Suppressor macrophage treated with lipopolysaccharide for 4 hours (primary cell): ENCODE data around the gene CAPN14.

Source experiments
- DNase-seq: peaks from one replicate; pipeline ENCODE4 v3.0.0-alpha.2; 2020

The CAPN14 gene, protein sequence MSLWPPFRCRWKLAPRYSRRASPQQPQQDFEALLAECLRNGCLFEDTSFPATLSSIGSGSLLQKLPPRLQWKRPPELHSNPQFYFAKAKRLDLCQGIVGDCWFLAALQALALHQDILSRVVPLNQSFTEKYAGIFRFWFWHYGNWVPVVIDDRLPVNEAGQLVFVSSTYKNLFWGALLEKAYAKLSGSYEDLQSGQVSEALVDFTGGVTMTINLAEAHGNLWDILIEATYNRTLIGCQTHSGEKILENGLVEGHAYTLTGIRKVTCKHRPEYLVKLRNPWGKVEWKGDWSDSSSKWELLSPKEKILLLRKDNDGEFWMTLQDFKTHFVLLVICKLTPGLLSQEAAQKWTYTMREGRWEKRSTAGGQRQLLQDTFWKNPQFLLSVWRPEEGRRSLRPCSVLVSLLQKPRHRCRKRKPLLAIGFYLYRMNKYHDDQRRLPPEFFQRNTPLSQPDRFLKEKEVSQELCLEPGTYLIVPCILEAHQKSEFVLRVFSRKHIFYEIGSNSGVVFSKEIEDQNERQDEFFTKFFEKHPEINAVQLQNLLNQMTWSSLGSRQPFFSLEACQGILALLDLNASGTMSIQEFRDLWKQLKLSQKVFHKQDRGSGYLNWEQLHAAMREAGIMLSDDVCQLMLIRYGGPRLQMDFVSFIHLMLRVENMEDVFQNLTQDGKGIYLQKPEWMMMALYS

DNA sequence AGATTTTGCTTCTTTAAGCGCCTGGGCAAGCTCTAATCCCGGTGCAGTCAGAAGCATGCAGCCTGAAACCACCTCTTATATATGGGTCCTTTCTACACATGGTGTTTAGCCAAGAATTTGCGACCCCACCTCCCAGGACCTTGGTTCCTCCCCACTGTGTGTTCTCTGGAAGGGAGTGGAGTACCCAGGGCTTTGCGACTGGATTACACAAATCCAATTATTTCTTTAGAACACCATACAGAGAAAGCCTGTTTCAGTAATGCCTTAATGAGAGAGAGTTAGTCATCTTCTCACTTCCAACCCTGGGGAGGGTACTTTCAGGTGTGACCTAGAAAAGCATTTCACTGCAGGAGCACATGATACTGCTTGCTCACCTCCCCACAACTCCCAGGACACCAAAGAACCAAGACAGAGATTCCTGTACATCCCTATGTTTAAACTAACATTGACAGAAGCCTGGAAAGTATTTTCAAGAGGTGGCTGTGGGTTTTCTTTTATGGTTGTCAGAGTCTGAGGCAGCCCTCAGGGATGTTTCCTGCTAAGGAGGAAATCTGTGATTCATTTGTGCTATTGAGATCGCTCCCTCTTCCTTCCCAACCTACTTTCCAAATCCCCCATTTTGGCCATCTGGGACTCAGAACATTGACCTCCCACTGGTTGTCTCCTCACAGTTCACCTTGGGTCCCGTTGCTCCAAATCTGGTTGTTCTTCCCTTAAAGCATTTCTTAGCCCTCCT is at the start of gene CAPN14:
Gene CAPN14 (minus strand): TSS at position 51 of the 736 bp plus-strand sequence. CDS start 12,068 bp downstream, outside the sequence.
- DNase-seq = no peak

- no peak for DNase-seq
Observed at GRCh38 chr2:31266804-31267203, 49.5 kb upstream of the CAPN14 start.

DNA sequence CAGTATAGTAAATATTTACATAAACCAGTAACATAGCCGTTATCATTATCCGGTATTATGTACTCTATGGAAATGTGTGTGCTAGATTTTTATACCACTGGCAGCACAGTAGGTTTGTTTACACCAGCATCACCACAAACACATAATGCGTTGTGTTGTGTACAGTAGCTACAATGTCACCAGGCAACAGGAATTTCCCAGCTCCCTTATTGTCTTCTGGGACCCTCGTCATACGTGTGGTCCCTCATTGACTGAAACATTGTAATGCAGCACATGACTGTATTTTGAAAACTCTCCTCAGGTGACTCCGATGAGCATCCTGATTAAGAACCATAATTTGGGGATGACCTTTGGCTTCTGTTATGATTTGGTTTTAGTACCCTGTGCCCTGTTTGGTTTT is 47.9 kb upstream of the CAPN14 start:
- DNase-seq = no peak

- DNase-seq = no peak
Observed at GRCh38 chr2:31263636-31264190, 46.4 kb upstream of the CAPN14 start.

DNA sequence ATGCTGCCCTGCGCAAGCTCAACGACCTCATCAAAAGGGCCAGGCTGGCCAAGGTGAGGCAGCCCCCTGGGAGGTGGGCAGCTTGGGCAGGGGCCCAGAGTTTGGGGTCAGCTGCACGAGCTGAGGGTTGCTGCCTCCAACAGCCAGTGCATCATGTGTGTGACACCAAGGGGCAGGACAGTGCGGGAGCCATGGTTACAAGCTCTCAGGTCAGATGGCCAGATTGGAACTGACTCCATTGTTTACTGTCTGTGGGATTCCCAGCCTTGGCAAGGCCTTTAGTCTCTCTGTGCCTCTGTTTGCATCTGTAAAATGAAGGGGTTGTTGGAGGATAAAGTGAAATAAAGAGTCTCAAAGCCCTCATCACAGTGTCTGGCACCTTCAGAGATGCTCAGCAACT is 43.6 kb upstream of the CAPN14 start:
- DNase-seq = no peak

DNA sequence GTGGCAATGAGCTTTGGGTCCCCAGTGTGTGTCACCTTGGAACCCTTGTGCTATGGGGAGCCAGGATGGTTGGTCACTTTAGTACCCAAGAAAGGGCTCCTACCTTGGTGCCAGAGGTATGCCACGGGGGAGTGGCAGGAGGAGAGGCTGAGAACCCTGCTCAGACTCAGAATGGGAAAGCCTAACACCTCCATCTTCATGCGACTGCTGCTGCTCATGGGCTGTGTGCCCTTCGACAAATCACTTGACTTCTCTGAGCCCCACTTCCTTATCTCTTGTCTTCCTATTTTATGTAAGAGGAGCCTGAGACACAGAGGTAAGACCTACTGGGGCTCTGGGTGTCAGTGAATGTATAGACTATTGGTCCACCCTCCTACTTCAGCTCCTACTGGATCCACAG is 41.8 kb upstream of the CAPN14 start:
- DNase-seq = no peak

DNA sequence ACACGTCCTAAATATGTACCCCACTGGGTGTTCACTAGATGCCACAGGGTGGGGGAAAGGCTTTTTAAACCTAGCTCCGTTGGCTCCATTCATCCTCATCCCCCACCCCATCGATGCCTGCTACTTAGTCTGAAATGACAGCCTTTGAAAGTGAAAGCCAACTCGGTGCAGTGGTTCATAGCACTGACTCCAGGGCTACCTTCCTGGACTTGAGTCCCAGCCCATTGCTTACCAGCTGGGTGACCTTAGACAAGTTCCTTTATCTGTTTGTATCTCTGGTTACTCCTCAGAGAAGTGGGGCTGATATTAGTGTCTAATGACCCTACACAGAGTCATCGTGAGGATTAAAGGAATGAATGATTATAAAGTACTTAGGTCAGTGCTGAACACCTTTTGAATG is 41.0 kb upstream of the CAPN14 start:
- no peak for DNase-seq

DNA sequence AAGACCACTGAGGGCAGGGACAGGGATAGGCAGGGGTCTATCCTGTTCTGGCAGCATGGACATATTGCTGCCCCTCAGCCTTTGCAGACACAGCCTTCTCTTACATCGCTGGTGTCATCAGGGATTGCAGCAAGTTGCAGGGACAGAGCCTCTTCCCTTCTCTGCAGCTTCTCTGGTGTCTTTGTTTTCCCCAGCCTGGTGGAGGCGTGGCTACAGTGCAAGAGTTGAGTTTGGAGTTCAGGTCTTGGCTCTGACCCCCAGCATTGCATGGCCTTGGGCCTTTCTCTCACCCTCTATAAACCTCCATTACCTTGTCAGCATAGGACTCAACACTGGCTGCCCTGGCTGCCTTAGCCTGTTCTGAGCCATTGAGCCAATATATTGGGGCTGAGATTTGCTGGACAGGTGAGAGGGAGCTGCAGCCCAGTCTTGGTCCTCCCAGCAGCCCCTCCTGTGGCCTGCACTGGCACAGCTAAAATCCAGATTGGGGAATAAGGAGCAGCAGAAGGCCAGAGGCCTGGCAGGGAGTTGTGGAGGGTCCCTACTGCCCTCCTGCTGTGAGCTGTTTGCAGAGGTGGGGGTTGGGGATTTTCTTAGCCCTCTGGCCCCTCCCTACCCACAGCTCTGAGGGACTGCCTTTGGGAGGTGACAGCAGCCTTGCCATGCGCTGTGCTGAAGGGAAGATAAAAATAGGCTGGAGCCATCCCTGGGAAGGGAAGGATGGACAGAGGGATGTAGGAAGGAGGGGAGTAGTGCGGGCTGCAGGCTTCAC is 39.5 kb upstream of the CAPN14 start:
- no peak for DNase-seq

- no peak for DNase-seq
Observed at GRCh38 chr2:31255911-31256571, 38.7 kb upstream of the CAPN14 start.

DNA sequence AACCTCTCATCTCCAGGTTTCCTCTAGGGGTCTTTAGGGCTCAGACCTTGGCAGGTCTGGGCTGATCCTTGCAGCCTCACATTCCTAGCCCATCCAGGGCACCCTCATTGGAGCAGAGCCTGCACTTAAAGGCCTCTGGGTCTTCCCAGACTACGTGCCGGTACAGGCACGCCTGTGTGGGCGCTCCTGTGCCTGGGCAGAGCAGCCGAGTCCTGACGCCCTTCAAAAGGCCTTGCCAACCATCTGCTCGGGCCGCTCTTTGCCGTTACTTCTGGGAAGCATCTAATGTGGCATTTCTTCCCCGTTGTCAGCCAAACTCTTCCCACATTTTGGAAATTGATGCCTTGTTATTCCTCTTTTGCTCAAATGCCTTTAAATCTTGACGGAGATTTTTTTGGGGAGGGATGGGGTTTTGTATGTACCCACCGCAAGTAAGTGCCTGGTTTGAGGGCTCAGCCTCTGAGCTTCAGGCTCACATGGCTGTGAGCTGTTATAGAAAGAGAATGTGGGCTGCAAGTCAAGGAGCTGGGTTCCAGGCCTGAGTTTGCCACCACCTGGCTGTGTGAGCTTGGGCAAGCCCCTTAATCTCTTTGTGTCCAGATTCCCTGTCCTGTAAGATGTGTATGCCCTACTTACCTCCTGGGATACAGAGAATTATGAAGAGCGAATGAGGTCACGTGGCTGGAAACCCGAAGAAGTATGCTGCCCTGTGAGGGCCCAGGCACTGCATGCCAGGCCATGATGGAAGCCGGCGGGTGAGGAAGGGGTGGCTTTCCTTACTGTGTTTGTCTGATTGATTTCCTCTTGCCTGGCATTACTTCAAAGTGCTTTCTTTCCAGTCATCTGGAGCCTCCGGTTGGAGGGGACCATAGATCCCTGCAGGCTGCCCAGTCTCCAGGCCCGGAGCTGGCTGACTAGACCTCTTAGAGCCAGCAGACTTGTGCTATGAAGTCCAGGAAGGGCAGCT is 37.2 kb upstream of the CAPN14 start:
- DNase-seq = no peak

DNA sequence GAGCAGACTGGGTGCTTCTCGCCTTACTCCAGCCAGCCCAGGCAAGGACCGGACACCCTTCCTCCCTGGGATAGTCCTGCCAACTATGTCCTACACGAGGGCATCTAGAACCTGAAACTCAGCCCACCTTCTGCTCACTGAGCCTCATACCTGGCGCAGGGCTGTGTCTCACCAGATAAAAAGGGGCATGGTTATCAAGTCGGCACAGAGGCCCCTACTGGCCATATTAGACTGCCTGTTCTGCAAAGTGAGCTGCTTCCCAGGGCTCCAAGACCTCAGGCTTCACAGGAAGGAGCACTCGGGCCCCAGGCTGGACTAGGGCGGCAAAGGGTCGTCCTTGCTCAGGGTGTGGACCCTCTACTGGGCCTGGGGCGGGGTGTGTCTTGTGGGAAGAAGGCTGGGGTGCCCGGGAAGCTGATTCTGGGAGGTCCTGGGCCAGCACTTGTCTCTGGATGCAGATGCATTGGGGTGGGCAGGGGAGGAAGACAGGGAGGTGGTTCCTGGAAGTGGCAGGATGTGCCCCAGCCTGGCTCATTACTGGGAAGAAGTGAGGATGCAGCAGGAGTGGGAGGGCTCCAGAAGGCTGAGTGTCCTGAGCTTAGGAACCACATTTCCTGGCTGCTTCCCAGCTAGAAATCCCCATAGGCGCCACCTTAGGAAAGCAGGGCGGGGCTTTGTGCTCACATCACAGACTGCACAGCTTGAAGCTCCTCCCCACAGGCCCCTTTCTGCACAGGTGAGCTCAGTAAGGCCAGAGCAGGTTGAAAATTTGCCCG is 36.2 kb upstream of the CAPN14 start:
- no peak for DNase-seq

DNA sequence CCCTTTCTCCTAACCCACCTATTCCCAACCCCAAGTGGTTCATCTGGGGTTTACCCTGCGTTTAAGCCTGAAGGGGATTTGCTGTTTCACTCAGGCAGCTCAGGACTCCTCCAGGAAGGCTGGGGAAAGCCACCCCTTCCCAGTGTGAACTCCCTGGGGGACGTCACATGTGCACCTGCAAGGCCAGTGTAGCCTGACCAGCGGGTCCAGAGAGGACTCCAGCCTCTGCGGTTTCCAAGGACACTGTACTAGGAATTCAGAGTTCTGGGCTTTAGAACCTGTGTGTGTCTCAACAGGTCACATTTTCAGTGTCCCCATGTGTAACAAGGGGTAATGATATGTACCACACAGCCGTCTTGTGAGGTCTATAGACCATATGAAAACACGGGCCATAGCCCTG is 34.5 kb upstream of the CAPN14 start:
- no peak for DNase-seq

DNA sequence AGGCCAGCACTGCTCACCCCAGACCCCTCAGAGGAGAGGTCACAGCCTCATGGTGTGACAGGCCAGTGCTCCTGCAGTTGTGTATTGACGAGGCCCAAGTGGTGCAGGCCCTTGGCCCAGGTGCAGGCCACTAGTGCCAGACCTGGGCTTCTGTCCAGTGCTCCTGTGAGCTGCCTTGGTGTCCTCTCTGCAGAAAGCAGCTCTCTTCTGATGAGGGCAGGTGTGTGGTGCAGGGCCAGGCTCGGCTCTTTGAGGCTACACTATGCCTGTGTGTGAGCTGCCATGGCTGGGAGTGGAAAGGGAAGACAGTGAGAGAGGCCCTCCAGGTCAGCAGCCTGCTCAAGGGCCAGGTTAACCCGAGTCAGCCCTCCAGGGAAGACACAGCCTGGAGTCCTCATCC is 33.7 kb upstream of the CAPN14 start:
- DNase-seq = no peak

GRCh38 chr2:31249009-31249690 is 31.8 kb upstream of the CAPN14 start:
- no peak for DNase-seq

DNA sequence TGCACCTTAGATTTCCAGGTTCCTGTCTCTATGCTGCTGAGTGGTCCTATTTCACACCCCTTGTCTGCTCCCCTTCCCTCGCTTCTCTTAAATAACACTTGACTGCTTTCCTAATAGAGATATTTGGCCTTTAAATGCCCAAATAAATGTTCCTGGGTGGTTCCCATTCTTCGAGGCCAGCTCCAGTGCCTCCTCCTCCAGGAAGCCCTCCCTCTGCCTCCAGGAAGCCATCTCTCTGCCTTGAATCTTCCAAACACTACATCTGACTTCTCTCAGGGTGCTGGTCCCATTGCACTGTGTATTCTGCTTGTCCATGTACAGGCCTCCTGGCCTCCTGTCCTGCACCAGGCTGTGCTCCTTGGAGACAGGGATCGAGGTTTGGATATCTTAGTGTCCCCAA is 30.8 kb upstream of the CAPN14 start:
- DNase-seq = no peak

GRCh38 chr2:31247711-31248110 is 30.4 kb upstream of the CAPN14 start:
- no peak for DNase-seq

GRCh38 chr2:31246184-31246852 is 29.0 kb upstream of the CAPN14 start:
- no peak for DNase-seq

GRCh38 chr2:31244101-31244500 is 26.8 kb upstream of the CAPN14 start:
- DNase-seq = no peak

GRCh38 chr2:31243053-31243452 is 25.7 kb upstream of the CAPN14 start:
- no peak for DNase-seq
